Brain microvascular endothelial cell (primary cell): ENCODE measurements around the gene CDH4.

Experiments used
- DNase-seq: peaks from one replicate; pipeline ENCODE4 v3.0.0-alpha.2; 2020
- H3K27ac ChIP-seq: fragments of 250-450 bp; sonication (Bioruptor Pico); 2 replicates; pipeline ENCODE4 v1.5.1; 2020; ENCODE audit warnings: mild to moderate bottlenecking, moderate library complexity
- H3K27me3 ChIP-seq: fragments of 250-450 bp; sonication (Bioruptor Pico); replicated peaks from 2 replicates; pipeline ENCODE4 v1.5.1; 2020; ENCODE audit warnings: mild to moderate bottlenecking
- H3K36me3 ChIP-seq: fragments of 250-450 bp; sonication (Bioruptor Pico); replicated peaks from 2 replicates; pipeline ENCODE4 v1.5.1; 2020; ENCODE audit warnings: mild to moderate bottlenecking
- H3K4me3 ChIP-seq: 2 replicates; pipeline ENCODE4 v1.5.1; 2011; ENCODE audit warnings: low read depth, mild to moderate bottlenecking, control low read depth, low read length, moderate library complexity
- CTCF ChIP-seq: IDR thresholded peaks from 2 replicates; pipeline ENCODE4 v1.5.1; 2011; ENCODE audit warnings: low read depth, mild to moderate bottlenecking, moderate library complexity, low read length, control low read depth, inconsistent platforms; ENCODE audit errors: missing control alignments
- in situ Hi-C: cut with HindIII; loops from 2 replicates; pipeline ENCODE4 v1.10.0; 2017; ENCODE audit warnings: low sequenced_read_pairs, low pct_ligation_motif_present

The CDH4 gene

GRCh38 chr20:61810738-61811135 is 558.7 kb downstream of the CDH4 start:
- no peak for DNase-seq
- no peaks in the 10 kb centered on the region for H3K36me3 ChIP-seq
- no peak for TF ChIP-seq CTCF
- H3K27ac ChIP-seq, result no peak overlapping the region
- H3K27me3 ChIP-seq, result no peaks in the 10 kb centered on the region
- no peak overlapping the region for H3K4me3 ChIP-seq
- in situ Hi-C loops, result no loop called here

GRCh38 chr20:61811166-61811565 is 559.1 kb downstream of the CDH4 start:
- no peak for TF ChIP-seq CTCF
- Histone ChIP-seq H3K4me3 (no peak overlapping the region), H3K36me3 (no peaks in the 10 kb centered on the region), H3K27ac (no peak overlapping the region), H3K27me3 (no peaks in the 10 kb centered on the region)
- in situ Hi-C loops, result no loop called here
- DNase-seq, result no peak

- no peak overlapping the region for H3K4me3 ChIP-seq
- no peaks in the 10 kb centered on the region for H3K27me3 ChIP-seq
- no peak for DNase-seq
- H3K36me3 ChIP-seq, result no peaks in the 10 kb centered on the region
- TF ChIP-seq CTCF, result no peak
- H3K27ac ChIP-seq, result no peak overlapping the region
- in situ Hi-C loops, result no loop called here
These were observed 560.2 kb downstream of the CDH4 start for GRCh38 chr20:61812121-61812844.

GRCh38 chr20:61812845-61813485 is 560.9 kb downstream of the CDH4 start:
- H3K36me3 ChIP-seq, result no peaks in the 10 kb centered on the region
- DNase-seq, result no peak
- in situ Hi-C loops, result no loop called here
- H3K27me3 ChIP-seq, result no peaks in the 10 kb centered on the region
- TF ChIP-seq CTCF, result no peak
- no peak overlapping the region for H3K27ac ChIP-seq
- no peak overlapping the region for H3K4me3 ChIP-seq

GRCh38 chr20:61813791-61814190 is 561.7 kb downstream of the CDH4 start:
- TF ChIP-seq CTCF, result no peak
- Histone ChIP-seq H3K36me3 (no peaks in the 10 kb centered on the region), H3K27me3 (no peaks in the 10 kb centered on the region), H3K4me3 (no peak overlapping the region), H3K27ac (no peak overlapping the region)
- no peak for DNase-seq
- in situ Hi-C loops, result no loop called here
